Medulla oblongata (tissue), 1 donor: ENCODE measurements around the gene CENPP.
A peak's percentile ranks its signal among the peaks of the same experiment; 100 is the strongest.

Source experiments
- DNase-seq: peaks from one replicate; pipeline ENCODE4 v3.0.0-alpha.2; 2015; ENCODE audit errors: extremely low spot score

Gene CENPP

GRCh38 chr9:92480291-92480771 is 154.6 kb downstream of the CENPP start:
- no peak for DNase-seq

GRCh38 chr9:92480986-92481633 is 155.4 kb downstream of the CENPP start:
- no peak for DNase-seq

DNA sequence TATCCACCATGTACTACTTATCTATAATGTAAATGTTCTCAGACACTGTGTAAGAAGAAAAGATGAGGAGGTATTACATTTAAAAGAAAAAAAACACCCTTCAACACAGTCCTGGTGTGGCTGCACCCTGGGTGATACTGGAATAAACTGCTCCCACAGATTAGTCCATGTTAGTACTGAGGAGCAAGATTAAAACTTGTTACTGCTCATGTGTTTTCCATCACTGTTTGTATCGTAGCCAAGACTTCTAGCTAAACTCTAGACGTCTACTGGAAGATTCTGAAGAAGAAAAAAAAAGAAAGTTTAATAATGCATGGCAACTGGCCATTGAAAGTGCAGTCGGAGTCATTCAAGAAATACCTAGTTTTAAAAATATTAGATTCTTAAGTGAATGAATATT is 156.6 kb downstream of the CENPP start, which contains the start of gene ASPN:
ASPN (minus strand) TSS at position 178 of the 400 bp plus-strand sequence.
- no peak for DNase-seq

DNA sequence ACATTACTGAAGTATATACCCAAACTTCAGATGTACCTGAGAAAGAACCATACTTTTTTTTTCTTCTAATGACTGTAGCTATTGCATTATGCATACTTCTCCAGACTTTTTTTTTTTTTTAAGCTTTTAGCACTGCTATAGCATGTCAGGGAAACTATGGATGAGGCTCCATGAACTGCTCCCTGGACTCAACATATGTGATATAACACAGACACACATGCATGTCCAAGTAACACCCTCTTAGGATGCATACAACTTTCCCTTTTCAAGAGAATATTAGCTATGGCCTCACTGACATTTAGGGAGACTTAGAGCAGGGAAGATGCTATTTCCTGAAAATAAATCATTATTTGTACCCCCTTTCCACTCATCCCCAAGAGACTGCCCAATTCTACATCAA is 157.1 kb downstream of the CENPP start:
- no peak for DNase-seq

GRCh38 chr9:92483627-92484545 is 158.1 kb downstream of the CENPP start:
- DNase-seq = no peak

- no peak for DNase-seq
These were observed 158.8 kb downstream of the CENPP start for GRCh38 chr9:92484563-92484962.

DNA sequence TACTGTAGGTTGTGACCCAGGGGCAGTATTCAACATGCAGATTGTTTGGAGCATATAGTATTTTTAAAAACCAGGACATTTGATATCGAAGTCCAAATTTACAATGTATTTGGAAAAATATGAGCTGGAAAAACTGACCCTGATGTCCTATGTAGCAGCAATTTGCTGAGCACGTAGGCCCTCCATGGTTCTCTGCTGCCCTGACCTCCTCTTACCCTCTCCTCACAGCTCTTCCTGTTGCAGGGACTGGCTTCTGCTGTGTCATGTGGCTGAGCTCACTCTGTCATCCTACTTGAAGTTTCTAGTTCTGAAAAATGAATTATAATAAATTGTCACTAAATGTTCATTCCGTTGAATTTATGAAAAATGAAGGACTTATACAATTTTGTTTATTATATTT is 160.6 kb downstream of the CENPP start:
- DNase-seq = no peak

DNA sequence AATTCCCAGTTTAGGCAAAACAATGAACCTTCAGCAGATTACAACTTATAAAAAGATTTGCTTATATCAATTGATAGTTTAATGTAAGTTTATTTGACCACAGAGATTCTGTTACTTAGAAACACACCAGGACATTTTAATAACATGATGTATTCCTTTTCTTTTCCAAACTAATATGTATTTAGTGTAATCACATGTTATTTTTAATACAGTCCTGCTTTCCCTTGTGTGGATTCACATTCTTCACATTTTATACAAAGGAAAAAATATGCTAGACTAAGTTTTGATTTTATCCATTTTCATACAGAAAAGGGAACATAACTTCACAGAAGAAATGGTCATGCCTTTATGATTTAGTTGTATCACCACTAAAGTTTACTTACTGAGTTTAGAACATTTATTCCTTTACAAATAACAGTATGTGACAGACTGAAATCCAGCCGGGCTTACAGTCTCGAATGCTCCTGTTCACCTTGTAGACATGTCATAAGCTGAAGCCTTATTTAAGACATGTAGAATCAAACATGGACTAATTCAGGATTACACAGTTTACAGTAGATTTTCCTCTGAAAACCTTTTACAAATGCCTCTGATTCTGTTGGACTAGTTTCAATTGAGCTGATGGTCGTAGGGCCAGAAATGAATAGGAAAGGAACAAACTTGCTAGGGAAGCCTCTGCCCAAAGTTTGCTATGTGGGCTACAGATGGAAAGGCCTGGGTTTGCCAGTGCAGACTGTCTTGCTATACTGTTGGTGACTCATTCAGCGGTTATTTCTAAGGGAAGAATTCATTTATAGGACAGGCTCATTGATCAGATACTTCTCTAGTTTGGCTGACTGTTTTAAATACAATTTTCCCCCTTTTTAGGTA is 163.2 kb downstream of the CENPP start:
- DNase-seq = no peak

GRCh38 chr9:92492781-92493401 is 167.1 kb downstream of the CENPP start:
- no peak for DNase-seq

- no peak for DNase-seq
These were observed 168.1 kb downstream of the CENPP start for GRCh38 chr9:92493749-92494387.

GRCh38 chr9:92494856-92495255 is 169.1 kb downstream of the CENPP start:
- no peak for DNase-seq

DNA sequence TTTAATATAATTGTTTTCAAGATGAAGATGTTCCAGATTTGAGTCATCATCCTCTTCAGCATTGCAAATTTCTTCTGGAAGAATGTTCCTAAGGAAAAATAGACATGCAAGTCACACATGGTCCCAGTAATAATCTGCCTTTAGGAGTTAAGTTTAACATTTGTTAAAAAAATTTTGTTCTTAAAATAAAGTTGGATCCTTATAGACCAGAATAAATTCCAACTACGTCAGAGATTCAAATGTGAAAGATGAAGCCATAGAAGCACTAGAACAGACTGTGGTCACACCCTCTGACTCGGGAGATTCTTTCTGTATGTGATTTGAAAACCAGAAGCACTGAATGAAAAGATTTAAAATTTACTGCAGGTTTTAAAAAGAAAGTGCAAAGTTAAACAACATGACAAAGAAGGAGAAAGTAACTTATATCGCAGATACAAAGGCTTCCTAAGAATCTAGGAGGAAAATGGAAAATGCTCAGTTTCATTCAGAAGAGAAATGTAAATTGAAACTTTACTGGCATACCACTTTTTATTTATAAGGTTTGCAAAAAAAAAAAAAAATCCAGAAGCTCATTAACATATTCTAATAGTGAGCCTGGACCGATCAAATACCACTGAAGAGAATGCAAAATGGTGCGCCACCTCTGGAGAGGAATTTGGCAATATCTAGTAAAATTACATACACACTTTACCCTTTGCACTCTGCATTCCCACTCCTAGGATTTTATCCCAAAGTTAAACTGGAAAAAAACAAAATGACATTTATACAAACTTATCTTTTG is 170.8 kb downstream of the CENPP start:
- no peak for DNase-seq

- no peak for DNase-seq
These were observed 173.9 kb downstream of the CENPP start for GRCh38 chr9:92499701-92500100.

- DNase-seq = no peak
These were observed 175.0 kb downstream of the CENPP start for GRCh38 chr9:92500725-92501124.

DNA sequence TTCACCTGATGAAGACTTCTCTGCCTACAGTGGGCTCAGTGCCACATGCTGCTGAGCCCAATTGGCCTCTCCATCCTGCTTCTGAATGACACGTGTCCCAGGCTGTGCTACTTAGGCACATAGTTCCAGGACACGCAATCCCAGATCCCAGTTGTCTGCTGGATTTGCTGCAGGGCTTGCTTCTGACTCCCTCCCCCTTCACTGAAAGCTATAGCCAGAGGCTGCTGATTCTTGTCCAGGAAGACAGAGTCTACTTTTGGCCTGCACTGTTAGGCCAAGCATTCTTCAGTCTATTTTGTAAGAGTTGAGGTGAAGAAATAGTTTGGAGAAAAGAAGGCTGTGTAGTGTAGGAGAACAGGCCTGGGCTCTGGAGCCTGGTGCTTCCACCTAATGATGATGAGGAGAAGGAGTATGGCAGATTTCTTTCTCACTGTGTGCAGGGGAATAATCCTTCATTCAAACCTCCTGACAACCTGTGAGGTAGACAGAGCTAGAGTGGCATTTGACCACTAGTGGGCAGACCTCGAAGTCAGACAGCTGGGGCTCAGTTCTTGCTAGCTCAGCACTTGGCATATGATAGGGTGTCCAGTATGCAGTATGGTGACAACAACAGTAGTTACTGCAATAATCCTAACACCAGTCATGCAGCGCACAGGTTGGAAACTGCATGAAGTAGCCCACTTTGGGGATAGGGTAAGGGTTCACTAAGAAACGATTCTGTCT is 176.1 kb downstream of the CENPP start:
- DNase-seq = no peak

- no peak for DNase-seq
These were observed 177.4 kb downstream of the CENPP start for GRCh38 chr9:92503156-92503555.

- no peak for DNase-seq
These were observed 179.1 kb downstream of the CENPP start for GRCh38 chr9:92504881-92505280.

- peak; percentile 21 for DNase-seq
These were observed 180.6 kb downstream of the CENPP start for GRCh38 chr9:92506184-92506857.

DNA sequence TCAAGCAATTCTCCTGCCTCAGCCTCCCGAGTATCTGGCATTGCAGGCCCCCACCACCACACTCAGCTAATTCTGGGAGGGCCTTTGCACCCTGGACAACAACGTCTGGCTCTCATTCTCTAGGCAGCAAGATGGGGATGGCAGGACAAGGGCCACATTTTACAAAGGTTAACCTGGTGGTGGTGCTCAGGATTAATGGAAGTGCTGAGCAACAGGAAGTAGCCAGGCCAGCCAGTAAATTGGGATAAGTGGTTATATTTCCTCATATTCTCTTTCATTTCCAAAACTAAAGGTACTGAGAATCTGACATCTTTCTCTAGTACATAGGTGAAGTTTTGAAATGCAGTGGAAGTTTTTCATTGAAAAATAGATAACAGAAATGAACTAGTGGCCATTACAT is 181.3 kb downstream of the CENPP start:
- no peak for DNase-seq
